ENCODE measurements around the gene UBE3B.

The UBE3B gene

GRCh38 chr12:109563291-109564284, 86.2 kb downstream of the UBE3B start:
- Mint-ChIP-seq H3K9me3 (ENCODE audit: low read depth) (no peaks in the 10 kb centered on the region), H3K27me3 (no peaks in the 10 kb centered on the region), H3K36me3 (peaks cover 9% of the 10 kb centered on the region), H3K4me3 (no peak overlapping the region), H3K27ac (no peak overlapping the region), H3K4me1 (ENCODE audit: low read depth) (no peaks in the 10 kb centered on the region)

- Mint-ChIP-seq H3K9me3 (ENCODE audit: low read depth) (no peaks in the 10 kb centered on the region), H3K4me1 (ENCODE audit: low read depth) (no peaks in the 10 kb centered on the region), H3K4me3 (no peak overlapping the region), H3K27ac (no peak overlapping the region), H3K36me3 (peaks cover 12% of the 10 kb centered on the region), H3K27me3 (no peaks in the 10 kb centered on the region)
Observed at GRCh38 chr12:109566424-109566823, 89.0 kb downstream of the UBE3B start.

- no peak overlapping the region for H3K4me3 Mint-ChIP-seq
- no peaks in the 10 kb centered on the region for H3K9me3 Mint-ChIP-seq (ENCODE audit: low read depth)
- peaks cover 4% of the 10 kb centered on the region for H3K4me1 Mint-ChIP-seq (ENCODE audit: low read depth)
- no peaks in the 10 kb centered on the region for H3K27me3 Mint-ChIP-seq
- H3K27ac Mint-ChIP-seq = no peak overlapping the region
- H3K36me3 Mint-ChIP-seq = peaks cover 8% of the 10 kb centered on the region
Observed at GRCh38 chr12:109567296-109567695, 89.9 kb downstream of the UBE3B start.

GRCh38 chr12:109567967-109568366, 90.5 kb downstream of the UBE3B start:
- Mint-ChIP-seq H3K4me3 (no peak overlapping the region), H3K27ac (no peak overlapping the region), H3K36me3 (peaks cover 5% of the 10 kb centered on the region)

GRCh38 chr12:109568486-109568885, 91.1 kb downstream of the UBE3B start:
- no peak overlapping the region for H3K27ac Mint-ChIP-seq
- no peak overlapping the region for H3K4me3 Mint-ChIP-seq
- H3K36me3 Mint-ChIP-seq = peaks cover 5% of the 10 kb centered on the region
- H3K9me3 Mint-ChIP-seq (ENCODE audit: low read depth) = no peaks in the 10 kb centered on the region
- peaks cover 12% of the 10 kb centered on the region for H3K4me1 Mint-ChIP-seq (ENCODE audit: low read depth)
- H3K27me3 Mint-ChIP-seq = no peaks in the 10 kb centered on the region

More at GRCh38 chr12:109567967-109568366, 90.5 kb downstream of the UBE3B start:
- Mint-ChIP-seq H3K27me3 (no peaks in the 10 kb centered on the region), H3K4me1 (ENCODE audit: low read depth) (peaks cover 10% of the 10 kb centered on the region), H3K9me3 (ENCODE audit: low read depth) (no peaks in the 10 kb centered on the region)

GRCh38 chr12:109571773-109572505, 94.5 kb downstream of the UBE3B start:
- H3K9me3 Mint-ChIP-seq (ENCODE audit: low read depth) = no peaks in the 10 kb centered on the region
- H3K36me3 Mint-ChIP-seq = peaks cover 4% of the 10 kb centered on the region
- H3K27ac Mint-ChIP-seq = no peak overlapping the region
- no peaks in the 10 kb centered on the region for H3K27me3 Mint-ChIP-seq
- H3K4me3 Mint-ChIP-seq = no peak overlapping the region
- H3K4me1 Mint-ChIP-seq (ENCODE audit: low read depth) = peaks cover 25% of the 10 kb centered on the region

- Mint-ChIP-seq H3K9me3 (ENCODE audit: low read depth) (no peaks in the 10 kb centered on the region), H3K36me3 (peaks cover 4% of the 10 kb centered on the region), H3K4me3 (peak overlapping the region; percentile 91), H3K27ac (peak overlapping the region; percentile 87), H3K4me1 (ENCODE audit: low read depth) (peaks cover 25% of the 10 kb centered on the region), H3K27me3 (no peaks in the 10 kb centered on the region)
Observed at GRCh38 chr12:109572506-109572845, 95.0 kb downstream of the UBE3B start.

- H3K36me3 Mint-ChIP-seq = peaks cover 4% of the 10 kb centered on the region
- peak within 1 kb of the TSS; percentile 91 for H3K4me3 Mint-ChIP-seq
- H3K27me3 Mint-ChIP-seq = no peaks in the 10 kb centered on the region
- no peaks in the 10 kb centered on the region for H3K9me3 Mint-ChIP-seq (ENCODE audit: low read depth)
- H3K27ac Mint-ChIP-seq = peak within 1 kb of the TSS; percentile 87
- H3K4me1 Mint-ChIP-seq (ENCODE audit: low read depth) = peaks cover 25% of the 10 kb centered on the region
Observed at GRCh38 chr12:109573029-109573913, 95.8 kb downstream of the UBE3B start, which contains the start of the genes MMAB and MVK. Gene MMAB (minus strand): TSS chr12:109573504. CDS start chr12:109573480, 24 bp downstream. Gene MVK (plus strand): TSS chr12:109573794. CDS start chr12:109574823, 1,029 bp downstream.

- H3K9me3 Mint-ChIP-seq (ENCODE audit: low read depth) = no peaks in the 10 kb centered on the region
- no peaks in the 10 kb centered on the region for H3K27me3 Mint-ChIP-seq
- H3K36me3 Mint-ChIP-seq = peaks cover 6% of the 10 kb centered on the region
- H3K4me3 Mint-ChIP-seq = peak overlapping the region; percentile 91
- peak overlapping the region; percentile 87 for H3K27ac Mint-ChIP-seq
- H3K4me1 Mint-ChIP-seq (ENCODE audit: low read depth) = peaks cover 25% of the 10 kb centered on the region
Observed at GRCh38 chr12:109573914-109574244, 96.4 kb downstream of the UBE3B start.

GRCh38 chr12:109575683-109576082, 98.2 kb downstream of the UBE3B start:
- Mint-ChIP-seq H3K4me1 (ENCODE audit: low read depth) (peaks cover 25% of the 10 kb centered on the region), H3K9me3 (ENCODE audit: low read depth) (no peaks in the 10 kb centered on the region), H3K27ac (no peak overlapping the region), H3K27me3 (no peaks in the 10 kb centered on the region), H3K36me3 (peaks cover 7% of the 10 kb centered on the region), H3K4me3 (no peak overlapping the region)

- Mint-ChIP-seq H3K4me1 (ENCODE audit: low read depth) (peaks cover 21% of the 10 kb centered on the region), H3K9me3 (ENCODE audit: low read depth) (no peaks in the 10 kb centered on the region), H3K27me3 (no peaks in the 10 kb centered on the region), H3K36me3 (peaks cover 7% of the 10 kb centered on the region), H3K27ac (no peak overlapping the region), H3K4me3 (no peak overlapping the region)
Observed at GRCh38 chr12:109577311-109577710, 99.9 kb downstream of the UBE3B start.

- H3K4me3 Mint-ChIP-seq = no peak overlapping the region
- H3K9me3 Mint-ChIP-seq (ENCODE audit: low read depth) = no peaks in the 10 kb centered on the region
- peaks cover 7% of the 10 kb centered on the region for H3K36me3 Mint-ChIP-seq
- peaks cover 14% of the 10 kb centered on the region for H3K4me1 Mint-ChIP-seq (ENCODE audit: low read depth)
- H3K27me3 Mint-ChIP-seq = no peaks in the 10 kb centered on the region
- no peak overlapping the region for H3K27ac Mint-ChIP-seq
Observed at GRCh38 chr12:109578330-109578927, 101.0 kb downstream of the UBE3B start.

- Mint-ChIP-seq H3K36me3 (peaks cover 12% of the 10 kb centered on the region), H3K27ac (no peak overlapping the region), H3K4me1 (ENCODE audit: low read depth) (peaks cover 6% of the 10 kb centered on the region), H3K9me3 (ENCODE audit: low read depth) (no peaks in the 10 kb centered on the region), H3K4me3 (no peak overlapping the region), H3K27me3 (no peaks in the 10 kb centered on the region)
Observed at GRCh38 chr12:109579639-109580038, 102.2 kb downstream of the UBE3B start.

- peaks cover 2% of the 10 kb centered on the region for H3K4me1 Mint-ChIP-seq (ENCODE audit: low read depth)
- H3K4me3 Mint-ChIP-seq = no peak overlapping the region
Observed at GRCh38 chr12:109580272-109580671, 102.8 kb downstream of the UBE3B start.

More at GRCh38 chr12:109580272-109580671, 102.8 kb downstream of the UBE3B start:
- Mint-ChIP-seq H3K9me3 (ENCODE audit: low read depth) (no peaks in the 10 kb centered on the region), H3K27me3 (no peaks in the 10 kb centered on the region), H3K36me3 (peaks cover 12% of the 10 kb centered on the region), H3K27ac (no peak overlapping the region)
